ENCODE measurements around the gene NUDT6.
"Not testable (repeated sequence)": the region's sequence is repeated elsewhere in the genome, so short reads cannot be mapped to it uniquely, and the experiment has no call there.

NUDT6 gene

GRCh38 chr4:122879001-122879400 lies 43.4 kb downstream of the NUDT6 start:
- no peak overlapping the region for H3K27ac ChIP-seq
- no peak for TF ChIP-seq CTCF (IDR thresholded peaks at IDR 0.05)
- no peak overlapping the region for H3K4me3 ChIP-seq
- no peak for DNase-seq (ENCODE audit: low spot score)

DNA sequence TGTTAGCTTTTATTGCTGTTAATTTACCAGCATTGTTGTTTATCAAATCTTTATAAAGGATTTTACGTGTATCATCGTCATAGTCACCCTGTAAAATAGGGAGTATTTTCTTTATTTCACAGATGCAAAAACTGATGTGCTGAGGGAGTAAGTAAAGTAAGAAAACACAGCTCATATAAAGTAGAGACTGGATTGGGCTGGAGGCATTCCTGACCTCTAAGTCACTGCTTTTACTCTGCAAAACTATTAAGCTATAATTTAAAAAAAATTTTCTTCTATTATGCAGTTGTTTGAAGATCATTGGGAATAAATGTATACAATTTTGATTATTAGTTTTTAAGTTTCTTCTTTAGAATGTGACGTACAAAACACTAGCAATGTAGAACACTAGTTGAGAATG lies 45.9 kb downstream of the NUDT6 start:
- Histone ChIP-seq H3K4me3 (no peak overlapping the region), H3K27ac (no peak overlapping the region)
- DNase-seq (ENCODE audit: low spot score), result no peak
- no peak for TF ChIP-seq CTCF (IDR thresholded peaks at IDR 0.05)

DNA sequence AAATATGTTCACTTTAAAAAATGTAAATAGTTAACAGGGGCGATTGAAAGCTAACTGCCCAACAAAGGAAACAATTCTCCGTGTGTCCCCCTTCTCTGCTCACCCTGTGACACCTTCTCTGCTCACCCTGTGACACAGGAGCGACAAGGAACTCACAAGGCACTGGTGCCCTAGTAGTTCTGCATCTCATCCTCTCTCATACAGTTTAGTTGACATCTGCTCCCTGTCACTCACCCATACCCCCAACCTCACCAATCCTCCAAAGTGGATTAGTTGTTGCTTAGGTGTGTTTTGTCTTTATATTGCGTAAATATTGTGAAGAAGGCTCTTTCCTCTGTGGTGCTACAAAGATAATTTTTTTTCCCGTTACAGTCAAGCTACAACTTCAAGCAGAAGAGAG lies 46.4 kb downstream of the NUDT6 start:
- H3K4me3 ChIP-seq, result no peak overlapping the region
- H3K27ac ChIP-seq, result no peak overlapping the region
- TF ChIP-seq CTCF (IDR thresholded peaks at IDR 0.05), result no peak
- no peak for DNase-seq (ENCODE audit: low spot score)

DNA sequence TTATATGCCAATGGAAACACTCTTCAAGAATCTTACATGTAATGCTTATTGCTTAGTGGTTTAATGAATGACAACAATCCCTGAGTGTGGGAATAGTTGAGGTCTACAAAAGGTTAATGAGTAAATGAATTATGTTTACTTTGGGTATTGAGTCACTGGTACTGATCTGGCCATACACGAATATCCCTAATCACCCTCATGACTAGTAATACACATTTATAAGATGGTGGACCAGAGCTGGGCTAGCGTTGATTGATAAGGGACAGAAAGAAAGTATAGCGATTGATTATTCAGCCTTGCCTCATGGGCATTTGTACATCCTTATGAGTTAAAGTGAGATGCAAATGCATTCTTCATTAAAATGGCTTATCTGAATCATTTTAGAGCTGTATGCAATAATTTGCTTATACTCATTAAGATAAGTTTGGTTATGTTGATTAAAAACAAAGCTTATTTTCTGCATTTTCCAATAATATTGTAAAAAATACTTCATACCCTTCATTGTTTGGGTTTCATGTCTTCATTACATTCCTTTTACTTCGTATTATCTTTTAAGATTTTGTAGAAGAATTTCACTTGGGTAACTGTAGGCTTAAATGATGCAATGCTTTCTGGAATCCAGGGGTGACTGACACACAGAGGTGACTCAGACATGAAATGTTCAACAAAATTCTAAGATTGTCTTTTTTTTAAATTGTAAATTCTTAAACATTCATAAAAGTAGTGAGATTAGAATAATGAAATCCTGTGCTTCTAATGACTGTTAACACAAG lies 48.4 kb downstream of the NUDT6 start:
- Histone ChIP-seq H3K27ac (no peak overlapping the region), H3K4me3 (no peak overlapping the region)
- TF ChIP-seq CTCF (IDR thresholded peaks at IDR 0.05), result no peak
- no peak for DNase-seq (ENCODE audit: low spot score)

DNA sequence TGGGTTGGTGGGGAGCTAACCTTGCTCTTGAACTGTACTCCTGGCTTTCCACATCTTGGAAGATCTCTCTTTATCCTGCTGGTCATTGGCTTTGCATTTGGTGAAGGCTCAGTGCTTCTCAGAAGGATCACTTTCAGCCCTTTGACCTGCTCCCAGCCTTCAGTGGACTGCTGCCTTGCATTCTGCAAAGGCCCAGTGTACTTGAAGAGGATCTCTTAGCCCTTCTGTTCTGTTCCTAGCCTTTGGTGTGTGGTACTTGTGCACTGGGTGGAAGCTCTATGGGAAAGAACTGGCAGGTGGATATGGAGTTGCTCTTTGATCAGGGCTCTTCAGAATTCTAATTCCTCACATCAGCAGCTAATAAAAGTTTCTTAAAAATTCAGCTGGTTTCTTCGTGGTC lies 49.3 kb downstream of the NUDT6 start:
- no peak for TF ChIP-seq CTCF (IDR thresholded peaks at IDR 0.05)
- no peak for DNase-seq (ENCODE audit: low spot score)
- Histone ChIP-seq H3K4me3 (no peak overlapping the region), H3K27ac (no peak overlapping the region)

DNA sequence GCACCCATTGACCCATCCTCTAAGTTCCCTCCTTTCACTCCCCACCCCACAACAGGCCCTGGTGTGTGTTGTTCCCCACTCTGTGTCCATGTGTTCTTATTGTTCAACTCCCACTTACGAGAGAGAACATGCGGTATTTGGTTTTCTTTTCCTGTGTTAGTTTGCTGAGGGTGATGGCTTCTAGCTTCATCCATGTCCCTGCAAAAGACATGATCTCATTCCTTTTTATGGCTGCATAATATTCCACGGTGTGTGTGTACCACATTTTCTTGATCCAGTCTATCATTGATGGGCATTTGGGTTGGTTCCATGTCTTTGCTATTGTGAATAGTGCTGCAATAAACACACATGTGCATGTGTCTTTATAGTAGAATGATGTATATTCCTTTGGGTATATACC lies 54.2 kb downstream of the NUDT6 start:
- H3K4me3 ChIP-seq; H3K27ac ChIP-seq; DNase-seq (ENCODE audit: low spot score): not testable (repeated sequence)

DNA sequence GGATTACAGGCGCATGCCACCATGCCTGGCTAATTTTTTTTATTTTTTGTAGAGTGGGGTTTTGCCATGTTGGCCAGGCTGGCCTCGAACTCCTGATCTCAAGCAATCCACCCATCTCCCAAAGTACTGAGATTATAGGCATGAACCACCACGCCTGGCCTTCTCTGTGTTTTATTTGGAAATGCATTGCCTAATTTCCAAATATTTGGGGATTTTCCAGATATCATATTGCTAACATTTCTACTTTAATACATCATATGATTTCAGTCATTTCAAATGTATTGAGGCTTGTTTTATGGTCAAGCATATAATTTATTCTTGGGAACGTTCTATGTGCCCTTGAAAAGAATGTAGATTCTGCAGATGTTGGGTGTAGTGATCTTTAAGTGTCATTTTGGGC lies 57.0 kb downstream of the NUDT6 start:
- no peak for DNase-seq (ENCODE audit: low spot score)
- Histone ChIP-seq H3K27ac (no peak overlapping the region), H3K4me3 (no peak overlapping the region)
- TF ChIP-seq CTCF (IDR thresholded peaks at IDR 0.05), result no peak

Data from coronary artery (tissue), 2 donors.